Measurements from ENCODE around the gene C5orf47.

GRCh38 chr5:173968154-173968797, 20.7 kb upstream of the C5orf47 start:
- no peak for TF ChIP-seq EZH2 (IDR thresholded peaks at IDR 0.05)
- TF ChIP-seq, protein P1, sequence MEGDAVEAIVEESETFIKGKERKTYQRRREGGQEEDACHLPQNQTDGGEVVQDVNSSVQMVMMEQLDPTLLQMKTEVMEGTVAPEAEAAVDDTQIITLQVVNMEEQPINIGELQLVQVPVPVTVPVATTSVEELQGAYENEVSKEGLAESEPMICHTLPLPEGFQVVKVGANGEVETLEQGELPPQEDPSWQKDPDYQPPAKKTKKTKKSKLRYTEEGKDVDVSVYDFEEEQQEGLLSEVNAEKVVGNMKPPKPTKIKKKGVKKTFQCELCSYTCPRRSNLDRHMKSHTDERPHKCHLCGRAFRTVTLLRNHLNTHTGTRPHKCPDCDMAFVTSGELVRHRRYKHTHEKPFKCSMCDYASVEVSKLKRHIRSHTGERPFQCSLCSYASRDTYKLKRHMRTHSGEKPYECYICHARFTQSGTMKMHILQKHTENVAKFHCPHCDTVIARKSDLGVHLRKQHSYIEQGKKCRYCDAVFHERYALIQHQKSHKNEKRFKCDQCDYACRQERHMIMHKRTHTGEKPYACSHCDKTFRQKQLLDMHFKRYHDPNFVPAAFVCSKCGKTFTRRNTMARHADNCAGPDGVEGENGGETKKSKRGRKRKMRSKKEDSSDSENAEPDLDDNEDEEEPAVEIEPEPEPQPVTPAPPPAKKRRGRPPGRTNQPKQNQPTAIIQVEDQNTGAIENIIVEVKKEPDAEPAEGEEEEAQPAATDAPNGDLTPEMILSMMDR (IDR thresholded peaks at IDR 0.05): no peak
